ENCODE measurements around the gene CELF6.

DNA sequence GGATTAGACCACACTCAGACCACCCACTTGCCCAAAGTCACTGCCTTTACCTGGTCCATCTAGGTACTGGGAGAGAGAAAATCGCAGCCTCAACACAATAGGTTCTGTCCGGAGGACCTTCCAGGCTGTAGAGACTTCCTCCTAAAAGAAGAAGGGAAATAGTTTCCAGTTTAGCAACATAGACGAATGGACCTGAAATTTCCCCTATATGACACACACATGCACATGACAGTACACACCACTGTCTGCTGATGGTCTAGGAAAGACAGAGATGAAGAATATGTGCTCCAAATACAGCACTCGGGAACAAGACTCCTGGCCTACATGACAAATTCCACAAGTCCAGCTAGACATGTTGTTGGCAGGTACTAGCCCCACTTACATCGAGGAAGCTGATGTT is 54.9 kb downstream of the CELF6 start:
- TF ChIP-seq, protein P1, sequence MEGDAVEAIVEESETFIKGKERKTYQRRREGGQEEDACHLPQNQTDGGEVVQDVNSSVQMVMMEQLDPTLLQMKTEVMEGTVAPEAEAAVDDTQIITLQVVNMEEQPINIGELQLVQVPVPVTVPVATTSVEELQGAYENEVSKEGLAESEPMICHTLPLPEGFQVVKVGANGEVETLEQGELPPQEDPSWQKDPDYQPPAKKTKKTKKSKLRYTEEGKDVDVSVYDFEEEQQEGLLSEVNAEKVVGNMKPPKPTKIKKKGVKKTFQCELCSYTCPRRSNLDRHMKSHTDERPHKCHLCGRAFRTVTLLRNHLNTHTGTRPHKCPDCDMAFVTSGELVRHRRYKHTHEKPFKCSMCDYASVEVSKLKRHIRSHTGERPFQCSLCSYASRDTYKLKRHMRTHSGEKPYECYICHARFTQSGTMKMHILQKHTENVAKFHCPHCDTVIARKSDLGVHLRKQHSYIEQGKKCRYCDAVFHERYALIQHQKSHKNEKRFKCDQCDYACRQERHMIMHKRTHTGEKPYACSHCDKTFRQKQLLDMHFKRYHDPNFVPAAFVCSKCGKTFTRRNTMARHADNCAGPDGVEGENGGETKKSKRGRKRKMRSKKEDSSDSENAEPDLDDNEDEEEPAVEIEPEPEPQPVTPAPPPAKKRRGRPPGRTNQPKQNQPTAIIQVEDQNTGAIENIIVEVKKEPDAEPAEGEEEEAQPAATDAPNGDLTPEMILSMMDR (conservative IDR thresholded peaks at IDR 0.05) = no peak
- TF ChIP-seq EZH2 (IDR thresholded peaks at IDR 0.05; ENCODE audit: low read depth) = no peak

Measured in PC-9 (cell line).